ENCODE measurements around the gene MALL.
"Not testable (repeated sequence)": the region's sequence is repeated elsewhere in the genome, so short reads cannot be mapped to it uniquely, and the experiment has no call there.

The MALL gene

GRCh38 chr2:110115291-110116032 lies at the start of gene MALL:
TSS of gene MALL (minus strand) at chr2:110115822. CDS start at chr2:110115792, 30 bp downstream.
- DNase-seq: no peak

GRCh38 chr2:110157153-110157793 lies 41.7 kb upstream of the MALL start:
- DNase-seq: no peak

- not testable (repeated sequence) for DNase-seq
Measured at GRCh38 chr2:110154828-110155227, 39.2 kb upstream of the MALL start.

DNA sequence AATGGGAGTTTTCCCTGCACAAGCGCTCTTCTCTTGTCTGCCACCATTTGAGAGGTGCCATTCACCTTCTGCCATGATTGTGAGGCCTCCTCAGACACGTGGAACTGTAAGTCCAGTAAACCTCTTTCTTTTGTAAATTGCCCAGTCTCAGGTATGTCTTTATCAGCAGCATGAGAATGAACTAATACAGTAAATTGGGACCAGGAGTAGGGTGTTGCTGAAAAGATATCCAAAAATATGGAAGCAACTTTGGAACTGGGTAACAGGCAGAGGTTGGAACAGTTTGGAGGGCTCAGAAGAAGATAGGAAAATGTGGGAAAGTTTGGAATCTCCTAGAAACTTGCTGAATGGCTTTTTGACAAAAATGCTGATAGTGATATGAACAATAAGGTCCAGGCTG lies 38.6 kb upstream of the MALL start:
- not testable (repeated sequence) for DNase-seq

DNA sequence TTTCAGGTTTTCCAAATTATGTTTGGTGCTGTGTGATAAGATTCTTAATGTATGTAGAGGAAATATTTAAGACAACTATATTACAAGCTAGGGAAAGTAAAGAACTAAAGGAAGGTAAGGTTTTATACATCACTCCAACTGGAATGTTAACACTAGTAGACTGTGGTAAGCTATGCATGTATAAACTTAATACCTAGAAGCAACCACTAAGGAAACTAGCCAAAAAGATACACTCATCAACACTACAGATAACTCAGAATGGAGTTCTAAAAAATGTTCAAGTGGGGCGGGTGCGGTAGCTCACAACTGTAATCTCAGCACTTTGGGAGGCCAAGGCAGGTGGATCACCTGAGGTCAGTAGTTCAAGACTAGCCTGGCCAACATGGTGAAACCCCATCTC lies 37.8 kb upstream of the MALL start:
- DNase-seq: no peak

GRCh38 chr2:110152943-110153342 lies 37.3 kb upstream of the MALL start:
- DNase-seq: no peak

DNA sequence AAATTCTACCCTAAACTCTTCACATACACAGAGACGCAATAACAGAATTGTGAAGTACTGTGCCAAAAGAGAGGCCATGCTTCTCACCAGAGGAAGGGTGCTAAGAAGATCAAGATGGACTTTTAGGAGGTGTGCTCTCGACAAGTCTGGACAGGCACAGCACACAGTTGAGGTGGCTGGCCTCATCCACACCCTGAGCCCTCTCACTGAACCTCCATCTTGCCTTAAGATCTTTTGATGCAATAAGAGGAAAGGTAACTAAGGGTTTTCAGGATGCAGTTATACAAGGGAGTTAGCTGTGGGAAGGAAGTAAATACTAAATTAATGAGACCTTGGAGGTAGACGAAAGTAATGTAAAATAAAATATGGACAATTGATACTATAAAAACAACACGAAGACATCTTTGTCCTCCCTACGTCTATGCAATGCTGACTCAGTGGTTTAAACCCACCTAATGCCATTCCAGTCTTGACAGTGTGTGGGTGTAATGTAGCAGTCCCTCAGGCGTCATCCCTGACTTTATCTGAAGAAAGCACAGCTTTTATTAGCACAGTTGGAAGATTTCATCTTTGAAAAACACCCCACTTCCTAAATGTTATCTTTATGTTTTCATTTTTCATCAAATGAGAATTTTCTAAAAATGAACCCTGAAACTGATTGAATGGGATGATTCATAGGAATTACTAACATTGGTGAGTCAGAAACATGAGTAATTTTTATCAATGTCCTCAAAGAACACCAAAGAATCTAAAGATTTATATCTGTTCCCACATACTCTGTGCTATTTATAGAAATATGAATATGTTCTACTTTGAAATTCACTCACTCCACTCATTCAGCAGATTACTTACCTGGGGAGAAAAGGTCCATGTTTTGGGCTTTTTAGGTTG lies 34.0 kb upstream of the MALL start:
- DNase-seq: no peak

DNA sequence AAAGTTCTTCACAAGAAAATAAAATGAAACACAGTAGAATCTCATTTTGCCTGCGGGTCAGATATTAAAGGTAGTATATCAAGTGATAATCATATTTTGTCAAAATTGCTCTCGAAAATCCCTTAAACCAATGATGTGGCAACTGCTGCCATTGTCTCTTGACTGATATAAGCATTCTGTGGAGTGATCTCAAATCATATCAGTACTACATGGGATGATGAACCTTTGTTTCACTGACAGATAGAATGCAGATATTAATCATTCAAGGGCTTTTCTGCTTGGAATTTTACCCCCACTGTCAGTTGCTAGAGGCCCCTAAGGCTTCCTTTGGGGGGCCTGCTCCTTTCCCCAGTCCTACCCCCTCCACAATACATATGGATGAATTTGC lies 31.3 kb upstream of the MALL start:
- DNase-seq: no peak

- DNase-seq: no peak
Measured at GRCh38 chr2:110146183-110146944, 30.7 kb upstream of the MALL start.

DNA sequence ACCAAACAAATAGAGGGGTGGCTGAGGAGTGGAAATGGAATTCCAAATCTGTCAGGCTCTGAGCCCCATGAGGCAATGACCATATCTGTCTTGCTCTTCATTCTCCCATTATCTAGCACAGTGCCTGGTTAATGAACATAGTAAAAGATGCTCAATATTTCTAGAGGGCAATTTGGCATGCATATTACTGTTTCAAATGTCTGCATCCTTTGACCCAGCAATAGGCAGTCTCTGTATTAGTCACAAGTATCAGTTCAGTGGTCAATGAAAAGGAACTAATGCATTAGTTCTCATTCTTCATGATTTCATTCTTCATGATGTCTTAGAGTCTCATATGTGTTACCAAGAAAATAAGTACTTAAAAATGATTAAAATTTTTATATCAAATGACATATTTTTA lies 28.4 kb upstream of the MALL start:
- no peak for DNase-seq

- DNase-seq: no peak
Measured at GRCh38 chr2:110140401-110140800, 24.8 kb upstream of the MALL start.

GRCh38 chr2:110134025-110134424 lies 18.4 kb upstream of the MALL start:
- DNase-seq: no peak

DNA sequence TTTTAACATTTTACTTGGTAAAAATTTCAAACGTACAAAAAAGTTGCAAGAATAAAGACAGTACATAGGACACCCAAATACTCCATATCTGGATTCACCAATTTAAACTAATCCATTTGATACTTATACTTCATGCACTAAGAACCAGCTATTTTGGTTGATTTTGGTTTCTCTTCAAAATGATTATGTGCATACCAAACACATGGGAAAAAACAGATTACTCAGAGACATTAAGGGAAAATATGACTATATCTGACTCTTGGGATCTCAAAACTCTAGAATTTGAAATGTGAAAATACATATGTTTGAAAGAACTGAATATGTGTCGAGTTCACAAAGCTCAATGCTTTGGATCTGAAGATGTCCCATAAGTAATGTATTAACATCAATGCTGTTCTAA lies 15.5 kb upstream of the MALL start:
- DNase-seq: no peak

DNA sequence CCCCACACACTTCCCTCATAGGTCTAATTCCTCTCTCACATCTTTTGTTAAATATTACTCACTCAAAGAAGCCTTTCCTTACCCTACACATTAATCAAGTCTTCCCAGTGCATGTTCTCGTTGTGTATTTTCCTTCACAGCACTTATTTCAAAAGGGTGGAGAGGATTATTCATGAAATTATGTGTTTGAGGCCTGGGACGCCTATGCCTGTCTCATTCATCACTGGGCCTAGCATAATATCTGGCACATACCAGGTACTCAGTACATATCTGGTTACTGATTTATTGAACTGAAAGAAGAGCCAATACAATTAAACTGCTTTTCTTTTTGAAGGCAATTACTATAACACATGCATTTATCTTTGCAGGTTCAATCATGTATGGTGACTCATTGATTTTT lies 15.1 kb upstream of the MALL start:
- DNase-seq: no peak

- no peak for DNase-seq
Measured at GRCh38 chr2:110126906-110127305, 11.3 kb upstream of the MALL start.

DNA sequence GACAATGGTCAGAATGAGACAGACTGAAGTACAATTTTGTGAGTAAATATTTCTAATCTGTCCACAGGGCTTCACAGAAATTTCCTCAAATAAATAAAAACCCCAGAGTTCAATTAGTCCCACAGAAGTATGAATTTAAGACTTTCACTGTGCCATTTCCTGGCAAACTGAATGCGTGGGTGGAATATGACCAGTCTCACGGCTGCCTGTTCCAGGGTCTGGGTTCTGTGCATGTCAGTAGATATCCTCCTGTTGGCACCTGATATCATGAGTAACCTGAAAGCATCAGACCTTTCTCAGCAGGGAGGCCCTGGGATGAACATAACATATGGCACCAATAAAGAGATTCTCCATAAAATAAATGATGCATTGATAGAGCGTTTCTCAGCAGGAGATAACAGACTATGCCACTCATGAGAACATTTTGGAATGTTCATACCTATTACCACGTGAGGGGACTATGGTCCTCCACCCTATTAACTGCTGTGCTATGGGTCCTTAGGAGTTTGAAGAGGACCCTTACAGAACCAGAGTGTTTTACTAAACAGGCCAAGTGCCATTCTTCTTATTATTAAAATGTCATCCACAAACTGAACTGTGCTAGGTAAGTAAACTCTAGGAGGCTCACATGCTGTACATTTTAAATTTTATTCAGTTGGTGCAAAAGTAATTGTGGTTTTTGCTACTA lies 10.6 kb upstream of the MALL start:
- no peak for DNase-seq

DNA sequence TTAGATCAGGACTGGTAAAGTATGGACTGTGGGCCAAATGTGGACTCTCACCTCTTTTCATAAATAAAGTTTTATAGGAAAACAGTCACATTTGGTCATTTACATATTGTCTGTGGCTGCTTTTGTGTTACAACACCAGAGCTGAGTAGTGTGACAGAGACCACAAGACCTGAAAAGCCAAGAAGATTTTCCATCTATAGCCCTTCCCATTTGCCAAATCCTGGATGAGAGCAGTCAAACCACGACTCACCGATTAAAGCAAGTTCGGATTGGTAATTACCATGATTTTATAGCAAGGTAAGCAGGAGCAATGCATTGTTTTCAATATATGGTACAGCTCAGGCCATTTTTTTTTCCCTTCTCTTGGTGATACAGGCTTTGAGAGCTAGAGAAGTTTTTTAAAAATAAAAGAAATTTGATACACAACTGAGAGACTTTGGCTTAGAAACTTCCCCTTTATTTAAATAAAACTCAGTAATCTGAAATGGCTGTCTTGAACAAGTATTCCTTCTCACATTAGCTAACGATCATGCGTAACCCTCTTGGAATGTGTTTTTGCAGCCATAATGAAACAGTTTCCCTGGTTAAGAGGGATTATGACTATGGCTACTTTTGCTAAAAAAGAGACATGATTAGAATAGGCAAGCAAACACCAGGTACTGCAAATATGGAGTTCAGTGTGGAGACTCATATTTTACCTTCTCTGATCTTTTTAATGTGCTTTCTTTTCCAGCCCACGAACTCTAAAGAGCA lies 9.5 kb upstream of the MALL start:
- DNase-seq: no peak

GRCh38 chr2:110124038-110124825 lies 8.6 kb upstream of the MALL start:
- no peak for DNase-seq

DNA sequence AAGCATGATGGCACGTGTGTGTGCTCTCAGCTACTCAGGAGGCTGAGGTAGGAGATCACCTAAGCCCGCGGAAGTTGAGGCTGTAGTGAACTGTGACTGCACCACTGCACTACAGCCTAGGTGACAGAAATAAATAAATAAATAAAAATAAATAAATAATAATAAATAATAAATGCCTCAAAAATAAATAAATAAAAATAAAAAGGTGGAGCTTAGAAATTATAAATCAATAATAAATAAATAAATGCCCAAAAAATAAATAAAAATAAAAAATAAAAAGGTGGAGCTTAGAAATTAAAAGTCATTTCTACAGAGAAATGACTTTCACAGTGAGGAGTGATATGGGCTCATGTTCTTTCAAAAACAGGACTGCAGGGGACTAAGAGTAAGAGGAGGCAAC lies 6.0 kb upstream of the MALL start:
- no peak for DNase-seq

- DNase-seq: no peak
Measured at GRCh38 chr2:110121052-110121334, 5.4 kb upstream of the MALL start.

Measured in activated naive CD4-positive, alpha-beta T cell treated with Interleukin-2 at 50 U/mL for 16 hours (primary cell).